Measurements from ENCODE around the gene EIF4G1. TPM values are rescaled to one million over a fixed set of nuclear protein-coding genes. Genes with fewer than 3 reads are reported as not detected.

The EIF4G1 gene
- total and polyA plus RNA-seq, 2 of the 4 experiments (the other 2 are of a cell fraction): 225 to 274 TPM

- ATAC-seq (ENCODE audit: low read depth) (no peak), DNase-seq (no peak)
- H4K5ac ChIP-seq (ENCODE audit: low read depth, low read length): no peak overlapping the region
- H4K91ac ChIP-seq (ENCODE audit: insufficient read depth, low read depth, low read length): no peak overlapping the region
- no peak overlapping the region for H3K4me2 ChIP-seq (ENCODE audit: low read depth, low read length)
- no peak overlapping the region for H2AK5ac ChIP-seq (ENCODE audit: low read depth, low read length)
- H3K27ac ChIP-seq (ENCODE audit: insufficient read depth, low read length): no peak overlapping the region
- H3K4me1 ChIP-seq (ENCODE audit: control insufficient read depth, insufficient read depth, low read length): no peaks in the 10 kb centered on the region
- dilution Hi-C loops (cut with HindIII; ENCODE audit: low sequenced_read_pairs, unreplicated experiment): no loop called here
- no peak overlapping the region for H2BK120ac ChIP-seq (ENCODE audit: low read depth, low read length)
- no peak overlapping the region for H3K14ac ChIP-seq (replicated peaks; ENCODE audit: low read depth, low read length)
- no peak overlapping the region for H2BK20ac ChIP-seq (ENCODE audit: low read depth, low read length)
- BruUV-seq (replicated peaks): no TSS peak
- H2BK15ac ChIP-seq (ENCODE audit: low read depth, low read length): no peak overlapping the region
- no peaks in the 10 kb centered on the region for H3K9me3 ChIP-seq (ENCODE audit: control insufficient read depth, insufficient read depth, low read length)
- H3K23ac ChIP-seq (ENCODE audit: low read depth, low read length): no peak overlapping the region
- H2BK5ac ChIP-seq (ENCODE audit: low read depth, low read length, poor library complexity, severe bottlenecking): no peak overlapping the region
- no peak overlapping the region for H4K8ac ChIP-seq (ENCODE audit: low read depth in 2 of 2, low read length in 2 of 2)
- H4K20me1 ChIP-seq (ENCODE audit: insufficient read depth, low read length): peaks cover 39% of the 10 kb centered on the region
- no CpG with 5 or more reads among the region's 4 CpGs for WGBS, 2 experiments (ENCODE audit: extremely low coverage in 2 of 2, insufficient read length in 1 of 2)
- TF ChIP-seq, protein P1, sequence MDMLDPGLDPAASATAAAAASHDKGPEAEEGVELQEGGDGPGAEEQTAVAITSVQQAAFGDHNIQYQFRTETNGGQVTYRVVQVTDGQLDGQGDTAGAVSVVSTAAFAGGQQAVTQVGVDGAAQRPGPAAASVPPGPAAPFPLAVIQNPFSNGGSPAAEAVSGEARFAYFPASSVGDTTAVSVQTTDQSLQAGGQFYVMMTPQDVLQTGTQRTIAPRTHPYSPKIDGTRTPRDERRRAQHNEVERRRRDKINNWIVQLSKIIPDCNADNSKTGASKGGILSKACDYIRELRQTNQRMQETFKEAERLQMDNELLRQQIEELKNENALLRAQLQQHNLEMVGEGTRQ (IDR thresholded peaks at IDR 0.05; ENCODE audit: low read depth, low read length): no peak
- TF ChIP-seq BHLHE40 (IDR thresholded peaks at IDR 0.05; ENCODE audit: low read depth, low read length) (no peak), FOS (IDR thresholded peaks at IDR 0.05; ENCODE audit: low read depth, low read length) (no peak), MAZ (IDR thresholded peaks at IDR 0.05; ENCODE audit: borderline replicate concordance, low read depth, low read length) (no peak), SMC3 (IDR thresholded peaks at IDR 0.05; ENCODE audit: low read depth, low read length) (no peak), MXI1 (IDR thresholded peaks at IDR 0.05; ENCODE audit: borderline replicate concordance, low read depth, low read length) (no peak), MAFK (IDR thresholded peaks at IDR 0.05; ENCODE audit: low read depth, low read length) (no peak), RCOR1 (IDR thresholded peaks at IDR 0.05; ENCODE audit: insufficient replicate concordance, low read length) (no peak), NFE2L2 (IDR thresholded peaks at IDR 0.05; ENCODE audit: low read depth, low read length) (no peak), RAD21 (IDR thresholded peaks at IDR 0.05; ENCODE audit: low read length) (no peak), CEBPB (IDR thresholded peaks at IDR 0.05; ENCODE audit: low read depth, low read length) (no peak), CHD1 (IDR thresholded peaks at IDR 0.05; ENCODE audit: low read depth, low read length) (no peak), RFX5 (IDR thresholded peaks at IDR 0.05; ENCODE audit: low read depth, low read length) (no peak)
- TF ChIP-seq, protein P2, sequence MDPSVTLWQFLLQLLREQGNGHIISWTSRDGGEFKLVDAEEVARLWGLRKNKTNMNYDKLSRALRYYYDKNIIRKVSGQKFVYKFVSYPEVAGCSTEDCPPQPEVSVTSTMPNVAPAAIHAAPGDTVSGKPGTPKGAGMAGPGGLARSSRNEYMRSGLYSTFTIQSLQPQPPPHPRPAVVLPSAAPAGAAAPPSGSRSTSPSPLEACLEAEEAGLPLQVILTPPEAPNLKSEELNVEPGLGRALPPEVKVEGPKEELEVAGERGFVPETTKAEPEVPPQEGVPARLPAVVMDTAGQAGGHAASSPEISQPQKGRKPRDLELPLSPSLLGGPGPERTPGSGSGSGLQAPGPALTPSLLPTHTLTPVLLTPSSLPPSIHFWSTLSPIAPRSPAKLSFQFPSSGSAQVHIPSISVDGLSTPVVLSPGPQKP (IDR thresholded peaks at IDR 0.05; ENCODE audit: borderline replicate concordance, low read depth, low read length): no peak
- TF ChIP-seq, protein P3, sequence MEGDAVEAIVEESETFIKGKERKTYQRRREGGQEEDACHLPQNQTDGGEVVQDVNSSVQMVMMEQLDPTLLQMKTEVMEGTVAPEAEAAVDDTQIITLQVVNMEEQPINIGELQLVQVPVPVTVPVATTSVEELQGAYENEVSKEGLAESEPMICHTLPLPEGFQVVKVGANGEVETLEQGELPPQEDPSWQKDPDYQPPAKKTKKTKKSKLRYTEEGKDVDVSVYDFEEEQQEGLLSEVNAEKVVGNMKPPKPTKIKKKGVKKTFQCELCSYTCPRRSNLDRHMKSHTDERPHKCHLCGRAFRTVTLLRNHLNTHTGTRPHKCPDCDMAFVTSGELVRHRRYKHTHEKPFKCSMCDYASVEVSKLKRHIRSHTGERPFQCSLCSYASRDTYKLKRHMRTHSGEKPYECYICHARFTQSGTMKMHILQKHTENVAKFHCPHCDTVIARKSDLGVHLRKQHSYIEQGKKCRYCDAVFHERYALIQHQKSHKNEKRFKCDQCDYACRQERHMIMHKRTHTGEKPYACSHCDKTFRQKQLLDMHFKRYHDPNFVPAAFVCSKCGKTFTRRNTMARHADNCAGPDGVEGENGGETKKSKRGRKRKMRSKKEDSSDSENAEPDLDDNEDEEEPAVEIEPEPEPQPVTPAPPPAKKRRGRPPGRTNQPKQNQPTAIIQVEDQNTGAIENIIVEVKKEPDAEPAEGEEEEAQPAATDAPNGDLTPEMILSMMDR (conservative IDR thresholded peaks at IDR 0.05; ENCODE audit: low read depth, low read length): no peak
- H3K79me1 ChIP-seq (ENCODE audit: low read depth in 1 of 2, low read length in 2 of 2): peaks cover 38 to 41% of the 10 kb centered on the region in 2 experiments
- H3K18ac ChIP-seq (ENCODE audit: low read depth, low read length): no peak overlapping the region
- no peak overlapping the region for H2AK9ac ChIP-seq (replicated peaks; ENCODE audit: low read depth, low read length, poor library complexity)
- intact Hi-C loops (cut with micrococcal nuclease): no loop called here
- H3K27me3 ChIP-seq (ENCODE audit: control insufficient read depth, insufficient read depth, low read length): no peaks in the 10 kb centered on the region
- ChIA-PET CTCF (no interaction called here), POLR2A (ENCODE audit: unreplicated experiment) (no interaction called here)
- no peak overlapping the region for H2AFZ ChIP-seq (replicated peaks; ENCODE audit: low read length, poor library complexity)
- no peak overlapping the region for H3K4me3 ChIP-seq (ENCODE audit: insufficient read depth, low read depth, low read length)
- no peak overlapping the region for H3K56ac ChIP-seq (ENCODE audit: extremely low read depth, insufficient read depth, low read length)
- no peak overlapping the region for H3K9ac ChIP-seq (ENCODE audit: low read depth, low read length)
- in situ Hi-C loops (cut with MboI; ENCODE audit: low sequenced_read_pairs): no loop called here
- H3K4ac ChIP-seq (ENCODE audit: low read depth, low read length): no peak overlapping the region
- no peaks in the 10 kb centered on the region; the same call in 1 of the 2 replicates for H3K9me1 ChIP-seq (ENCODE audit: insufficient read depth, low read length)
- H3K36me3 ChIP-seq (ENCODE audit: control insufficient read depth, insufficient read depth, low read length): peaks cover 73% of the 10 kb centered on the region
Observed at GRCh38 chr3:184306341-184306972, 7.9 kb upstream of the EIF4G1 start.

Measured in IMR-90 (cell line).